Measurements from ENCODE around the gene STRAP. TPM values are rescaled to one million over a fixed set of nuclear protein-coding genes. Genes with fewer than 3 reads are reported as not detected.

The STRAP gene
- total and polyA plus RNA-seq, 2 of the 13 experiments (the other 11 are each of a cell fraction or from before 2014, with no cell fraction given): 66.9 to 118 TPM

DNA sequence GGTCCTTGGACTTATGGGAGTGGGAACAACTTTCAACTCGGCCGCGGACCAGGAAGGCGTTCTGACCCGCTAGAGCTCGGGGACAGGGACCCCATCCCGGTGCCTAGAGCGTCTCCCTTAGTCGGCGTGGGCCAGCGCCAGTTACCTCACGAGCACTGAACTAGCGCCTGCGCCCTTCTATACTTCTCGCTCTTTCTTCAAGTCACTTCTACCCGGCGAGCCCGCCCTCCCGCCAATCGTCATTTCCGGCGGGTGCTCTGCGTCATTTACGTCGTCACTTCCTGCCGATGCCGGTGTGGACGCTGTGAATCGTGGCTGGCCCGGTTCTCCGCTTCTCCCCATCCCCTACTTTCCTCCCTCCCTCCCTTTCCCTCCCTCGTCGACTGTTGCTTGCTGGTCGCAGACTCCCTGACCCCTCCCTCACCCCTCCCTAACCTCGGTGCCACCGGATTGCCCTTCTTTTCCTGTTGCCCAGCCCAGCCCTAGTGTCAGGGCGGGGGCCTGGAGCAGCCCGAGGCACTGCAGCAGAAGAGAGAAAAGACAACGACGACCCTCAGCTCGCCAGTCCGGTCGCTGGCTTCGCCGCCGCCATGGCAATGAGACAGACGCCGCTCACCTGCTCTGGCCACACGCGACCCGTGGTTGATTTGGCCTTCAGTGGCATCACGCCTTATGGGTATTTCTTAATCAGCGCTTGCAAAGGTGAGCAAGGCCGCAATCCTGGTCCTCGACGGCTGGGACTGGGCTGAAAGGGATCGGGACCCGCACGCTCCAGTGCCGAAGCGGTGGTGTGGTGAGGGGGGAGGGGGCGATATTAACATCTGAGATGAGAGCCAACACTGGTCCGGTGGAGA lies at the start of gene STRAP (continued):
- TF ChIP-seq, protein P1, sequence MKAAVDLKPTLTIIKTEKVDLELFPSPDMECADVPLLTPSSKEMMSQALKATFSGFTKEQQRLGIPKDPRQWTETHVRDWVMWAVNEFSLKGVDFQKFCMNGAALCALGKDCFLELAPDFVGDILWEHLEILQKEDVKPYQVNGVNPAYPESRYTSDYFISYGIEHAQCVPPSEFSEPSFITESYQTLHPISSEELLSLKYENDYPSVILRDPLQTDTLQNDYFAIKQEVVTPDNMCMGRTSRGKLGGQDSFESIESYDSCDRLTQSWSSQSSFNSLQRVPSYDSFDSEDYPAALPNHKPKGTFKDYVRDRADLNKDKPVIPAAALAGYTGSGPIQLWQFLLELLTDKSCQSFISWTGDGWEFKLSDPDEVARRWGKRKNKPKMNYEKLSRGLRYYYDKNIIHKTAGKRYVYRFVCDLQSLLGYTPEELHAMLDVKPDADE (CRISPR knock-in tag; IDR thresholded peaks at IDR 0.05): no peak
- TF ChIP-seq YEATS4 (CRISPR knock-in tag; IDR thresholded peaks at IDR 0.05; ENCODE audit: borderline replicate concordance): no peak
- no peak for TF ChIP-seq TGIF2 (CRISPR knock-in tag; IDR thresholded peaks at IDR 0.05)
- 0 out of 2 replicates have a peak, but pooled peaks have one; percentile 22 for TF ChIP-seq HMG20B (CRISPR knock-in tag; conservative IDR thresholded peaks at IDR 0.05)
- TF ChIP-seq ISX (CRISPR knock-in tag; conservative IDR thresholded peaks at IDR 0.05): no peak
- TF ChIP-seq ZFP36L2 (CRISPR knock-in tag; IDR thresholded peaks at IDR 0.05): no peak
- peak; percentile 78 for TF ChIP-seq U2AF1 (optimal IDR thresholded peaks at IDR 0.05; ENCODE audit: low read depth, low read length)
- TF ChIP-seq JARID2 (CRISPR knock-in tag; IDR thresholded peaks at IDR 0.05; ENCODE audit: insufficient replicate concordance): no peak
- peak; percentile 53; the same call in 1 of the 2 replicates for TF ChIP-seq MAZ (IDR thresholded peaks at IDR 0.05; ENCODE audit: borderline replicate concordance, low read depth, low read length)
- peak; percentile 93 for TF ChIP-seq MAZ (CRISPR knock-in tag; IDR thresholded peaks at IDR 0.05; ENCODE audit: low read depth)
- TF ChIP-seq, protein P2, sequence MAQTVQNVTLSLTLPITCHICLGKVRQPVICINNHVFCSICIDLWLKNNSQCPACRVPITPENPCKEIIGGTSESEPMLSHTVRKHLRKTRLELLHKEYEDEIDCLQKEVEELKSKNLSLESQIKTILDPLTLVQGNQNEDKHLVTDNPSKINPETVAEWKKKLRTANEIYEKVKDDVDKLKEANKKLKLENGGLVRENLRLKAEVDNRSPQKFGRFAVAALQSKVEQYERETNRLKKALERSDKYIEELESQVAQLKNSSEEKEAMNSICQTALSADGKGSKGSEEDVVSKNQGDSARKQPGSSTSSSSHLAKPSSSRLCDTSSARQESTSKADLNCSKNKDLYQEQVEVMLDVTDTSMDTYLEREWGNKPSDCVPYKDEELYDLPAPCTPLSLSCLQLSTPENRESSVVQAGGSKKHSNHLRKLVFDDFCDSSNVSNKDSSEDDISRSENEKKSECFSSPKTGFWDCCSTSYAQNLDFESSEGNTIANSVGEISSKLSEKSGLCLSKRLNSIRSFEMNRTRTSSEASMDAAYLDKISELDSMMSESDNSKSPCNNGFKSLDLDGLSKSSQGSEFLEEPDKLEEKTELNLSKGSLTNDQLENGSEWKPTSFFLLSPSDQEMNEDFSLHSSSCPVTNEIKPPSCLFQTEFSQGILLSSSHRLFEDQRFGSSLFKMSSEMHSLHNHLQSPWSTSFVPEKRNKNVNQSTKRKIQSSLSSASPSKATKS (CRISPR knock-in tag; IDR thresholded peaks at IDR 0.05): no peak
- peak; percentile 2; the same call in 1 of the 2 replicates for TF ChIP-seq HNF4A (CRISPR knock-in tag; IDR thresholded peaks at IDR 0.05)
- TF ChIP-seq MED1 (CRISPR knock-in tag; IDR thresholded peaks at IDR 0.05): peak; percentile 73
- no peak for TF ChIP-seq RBM22 (optimal IDR thresholded peaks at IDR 0.05; ENCODE audit: low read length)
- TF ChIP-seq, protein P3, sequence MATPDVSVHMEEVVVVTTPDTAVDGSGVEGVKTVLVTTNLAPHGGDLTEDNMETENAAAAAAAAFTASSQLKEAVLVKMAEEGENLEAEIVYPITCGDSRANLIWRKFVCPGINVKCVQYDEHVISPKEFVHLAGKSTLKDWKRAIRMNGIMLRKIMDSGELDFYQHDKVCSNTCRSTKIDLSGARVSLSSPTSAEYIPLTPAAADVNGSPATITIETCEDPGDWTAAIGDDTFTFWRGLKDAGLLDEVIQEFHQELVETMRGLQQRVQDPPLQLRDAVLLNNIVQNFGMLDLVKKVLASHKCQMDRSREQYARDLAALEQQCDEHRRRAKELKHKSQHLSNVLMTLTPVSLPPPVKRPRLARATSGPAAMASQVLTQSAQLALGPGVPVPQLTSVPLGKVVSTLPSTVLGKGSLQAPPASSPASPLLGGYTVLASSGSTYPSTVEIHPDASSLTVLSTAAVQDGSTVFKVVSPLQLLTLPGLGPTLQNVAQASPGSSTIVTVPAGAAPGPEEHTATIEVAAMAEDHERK (CRISPR knock-in tag; IDR thresholded peaks at IDR 0.05; ENCODE audit: low read depth): 0 out of 2 replicates have a peak, but pooled peaks have one; percentile 21
- TF ChIP-seq, protein P4, sequence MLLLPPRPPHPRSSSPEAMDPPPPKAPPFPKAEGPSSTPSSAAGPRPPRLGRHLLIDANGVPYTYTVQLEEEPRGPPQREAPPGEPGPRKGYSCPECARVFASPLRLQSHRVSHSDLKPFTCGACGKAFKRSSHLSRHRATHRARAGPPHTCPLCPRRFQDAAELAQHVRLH (CRISPR knock-in tag; IDR thresholded peaks at IDR 0.05; ENCODE audit: borderline replicate concordance, low read depth): no peak
- no peak for TF ChIP-seq TBP (CRISPR knock-in tag; IDR thresholded peaks at IDR 0.05)
- TF ChIP-seq ZNF670 (CRISPR knock-in tag; IDR thresholded peaks at IDR 0.05; ENCODE audit: borderline replicate concordance): peak; percentile 71; the same call in 1 of the 2 replicates
- TF ChIP-seq ZFP41 (CRISPR knock-in tag; IDR thresholded peaks at IDR 0.05; ENCODE audit: borderline replicate concordance): 0 out of 2 replicates have a peak, but pooled peaks have one; percentile 7
- TF ChIP-seq, protein P5, sequence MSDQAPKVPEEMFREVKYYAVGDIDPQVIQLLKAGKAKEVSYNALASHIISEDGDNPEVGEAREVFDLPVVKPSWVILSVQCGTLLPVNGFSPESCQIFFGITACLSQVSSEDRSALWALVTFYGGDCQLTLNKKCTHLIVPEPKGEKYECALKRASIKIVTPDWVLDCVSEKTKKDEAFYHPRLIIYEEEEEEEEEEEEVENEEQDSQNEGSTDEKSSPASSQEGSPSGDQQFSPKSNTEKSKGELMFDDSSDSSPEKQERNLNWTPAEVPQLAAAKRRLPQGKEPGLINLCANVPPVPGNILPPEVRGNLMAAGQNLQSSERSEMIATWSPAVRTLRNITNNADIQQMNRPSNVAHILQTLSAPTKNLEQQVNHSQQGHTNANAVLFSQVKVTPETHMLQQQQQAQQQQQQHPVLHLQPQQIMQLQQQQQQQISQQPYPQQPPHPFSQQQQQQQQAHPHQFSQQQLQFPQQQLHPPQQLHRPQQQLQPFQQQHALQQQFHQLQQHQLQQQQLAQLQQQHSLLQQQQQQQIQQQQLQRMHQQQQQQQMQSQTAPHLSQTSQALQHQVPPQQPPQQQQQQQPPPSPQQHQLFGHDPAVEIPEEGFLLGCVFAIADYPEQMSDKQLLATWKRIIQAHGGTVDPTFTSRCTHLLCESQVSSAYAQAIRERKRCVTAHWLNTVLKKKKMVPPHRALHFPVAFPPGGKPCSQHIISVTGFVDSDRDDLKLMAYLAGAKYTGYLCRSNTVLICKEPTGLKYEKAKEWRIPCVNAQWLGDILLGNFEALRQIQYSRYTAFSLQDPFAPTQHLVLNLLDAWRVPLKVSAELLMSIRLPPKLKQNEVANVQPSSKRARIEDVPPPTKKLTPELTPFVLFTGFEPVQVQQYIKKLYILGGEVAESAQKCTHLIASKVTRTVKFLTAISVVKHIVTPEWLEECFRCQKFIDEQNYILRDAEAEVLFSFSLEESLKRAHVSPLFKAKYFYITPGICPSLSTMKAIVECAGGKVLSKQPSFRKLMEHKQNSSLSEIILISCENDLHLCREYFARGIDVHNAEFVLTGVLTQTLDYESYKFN (CRISPR knock-in tag; conservative IDR thresholded peaks at IDR 0.05): peak; percentile 38
- no peak for TF ChIP-seq STAT5B (CRISPR knock-in tag; IDR thresholded peaks at IDR 0.05)

Measured in HepG2 (cell line).